GM18517 (cell line): ENCODE measurements around the gene MIB2.
"Not testable (repeated sequence)": the region's sequence is repeated elsewhere in the genome, so short reads cannot be mapped to it uniquely, and the experiment has no call there.

ENCODE experiments used
- ATAC-seq: cut with Tn5 transposase; IDR thresholded peaks from one replicate; pipeline ENCODE4 v1.9.1; 2021; ENCODE audit warnings: mild to moderate bottlenecking, moderate library complexity; ENCODE audit not compliant: unreplicated experiment

Gene MIB2

GRCh38 chr1:1615256-1616044 is at the start of gene MIB2:
Gene MIB2 (plus strand): TSS chr1:1615500. CDS start chr1:1623453, 7,953 bp downstream.
- ATAC-seq: peak; percentile 69

GRCh38 chr1:1567152-1567875 is 48.0 kb upstream of the MIB2 start:
- ATAC-seq: no peak

GRCh38 chr1:1567891-1568291 is 47.4 kb upstream of the MIB2 start:
- no peak for ATAC-seq

- no peak for ATAC-seq
Measured at GRCh38 chr1:1569341-1569740, 46.0 kb upstream of the MIB2 start.

GRCh38 chr1:1573843-1574720 is 41.2 kb upstream of the MIB2 start:
- ATAC-seq: peak; percentile 49

- ATAC-seq: peak; percentile 71
Measured at GRCh38 chr1:1574721-1575537, 40.4 kb upstream of the MIB2 start, which contains the start of gene SSU72. Gene SSU72 (minus strand): TSS chr1:1574863. CDS start chr1:1574557, 306 bp downstream.

- no peak for ATAC-seq
Measured at GRCh38 chr1:1577367-1578011, 37.8 kb upstream of the MIB2 start.

- no peak for ATAC-seq
Measured at GRCh38 chr1:1578371-1578940, 36.8 kb upstream of the MIB2 start.

GRCh38 chr1:1582585-1583346 is 32.5 kb upstream of the MIB2 start:
- ATAC-seq: no peak

- no peak for ATAC-seq
Measured at GRCh38 chr1:1583347-1584010, 31.8 kb upstream of the MIB2 start.

GRCh38 chr1:1591452-1591851 is 23.8 kb upstream of the MIB2 start:
- no peak for ATAC-seq

- no peak for ATAC-seq
Measured at GRCh38 chr1:1593834-1594601, 21.3 kb upstream of the MIB2 start.

GRCh38 chr1:1594602-1595260 is 20.6 kb upstream of the MIB2 start:
- ATAC-seq: no peak

- ATAC-seq: not testable (repeated sequence)
Measured at GRCh38 chr1:1595341-1595740, 20.0 kb upstream of the MIB2 start.

- ATAC-seq: no peak
Measured at GRCh38 chr1:1596493-1597274, 18.6 kb upstream of the MIB2 start.

GRCh38 chr1:1597275-1597930 is 17.9 kb upstream of the MIB2 start:
- no peak for ATAC-seq
